ENCODE measurements around the gene MYO1D.

GRCh38 chr17:32916134-32916533 lies 39.2 kb upstream of the MYO1D start:
- TF ChIP-seq EZH2 (optimal IDR thresholded peaks at IDR 0.05; ENCODE audit: low read depth, low read length) = no peak
- TF ChIP-seq, protein P1, sequence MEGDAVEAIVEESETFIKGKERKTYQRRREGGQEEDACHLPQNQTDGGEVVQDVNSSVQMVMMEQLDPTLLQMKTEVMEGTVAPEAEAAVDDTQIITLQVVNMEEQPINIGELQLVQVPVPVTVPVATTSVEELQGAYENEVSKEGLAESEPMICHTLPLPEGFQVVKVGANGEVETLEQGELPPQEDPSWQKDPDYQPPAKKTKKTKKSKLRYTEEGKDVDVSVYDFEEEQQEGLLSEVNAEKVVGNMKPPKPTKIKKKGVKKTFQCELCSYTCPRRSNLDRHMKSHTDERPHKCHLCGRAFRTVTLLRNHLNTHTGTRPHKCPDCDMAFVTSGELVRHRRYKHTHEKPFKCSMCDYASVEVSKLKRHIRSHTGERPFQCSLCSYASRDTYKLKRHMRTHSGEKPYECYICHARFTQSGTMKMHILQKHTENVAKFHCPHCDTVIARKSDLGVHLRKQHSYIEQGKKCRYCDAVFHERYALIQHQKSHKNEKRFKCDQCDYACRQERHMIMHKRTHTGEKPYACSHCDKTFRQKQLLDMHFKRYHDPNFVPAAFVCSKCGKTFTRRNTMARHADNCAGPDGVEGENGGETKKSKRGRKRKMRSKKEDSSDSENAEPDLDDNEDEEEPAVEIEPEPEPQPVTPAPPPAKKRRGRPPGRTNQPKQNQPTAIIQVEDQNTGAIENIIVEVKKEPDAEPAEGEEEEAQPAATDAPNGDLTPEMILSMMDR (IDR thresholded peaks at IDR 0.05; ENCODE audit: low read length) = no peak

Data from MM.1S (cell line).